HG03565 (cell line): ENCODE measurements around the gene PUS10.

Source experiments
- ATAC-seq: cut with Tn5 transposase; IDR thresholded peaks from one replicate; pipeline ENCODE4 v1.9.1; 2021; ENCODE audit warnings: mild to moderate bottlenecking, moderate library complexity; ENCODE audit not compliant: unreplicated experiment

PUS10 gene

DNA sequence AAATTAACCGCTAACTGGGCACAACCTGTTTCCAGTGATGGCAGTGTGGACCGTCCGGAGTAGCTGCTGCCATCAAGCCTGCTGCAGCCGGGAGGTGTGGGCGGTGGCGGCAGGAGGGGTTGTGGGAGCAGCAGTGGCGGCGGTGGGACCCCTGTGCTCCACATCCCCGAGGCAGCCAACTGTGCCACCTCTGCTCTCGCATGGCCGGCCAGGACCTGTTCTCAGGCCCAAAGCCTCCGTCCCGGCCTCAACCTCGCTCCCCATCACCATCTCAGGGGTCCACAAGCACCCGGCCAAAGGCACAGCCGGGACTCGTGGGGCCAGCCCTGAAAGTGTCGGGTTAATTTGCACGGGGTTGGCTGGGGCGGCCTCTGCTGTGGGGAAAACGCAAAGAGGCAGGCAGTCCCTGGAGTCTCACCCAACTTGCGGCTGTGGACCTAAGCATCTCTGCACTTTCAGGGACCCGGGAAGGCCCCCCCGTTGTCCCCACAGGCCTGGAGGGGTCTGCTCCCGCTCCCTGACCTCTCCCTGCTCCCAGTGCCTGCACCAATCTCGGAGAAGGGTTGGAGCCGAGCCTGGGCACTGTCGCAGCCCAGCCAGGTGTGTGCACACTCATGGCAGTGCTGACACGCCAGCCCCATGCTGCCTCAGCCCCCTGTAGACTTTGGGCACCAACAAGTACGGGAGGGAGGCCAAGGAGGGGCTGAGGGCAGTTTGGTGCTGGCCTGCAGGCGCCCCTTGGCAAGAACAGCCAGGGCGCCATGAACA lies 45.0 kb downstream of the PUS10 start:
- no peak for ATAC-seq

GRCh38 chr2:60966507-60967405 lies 51.3 kb downstream of the PUS10 start:
- ATAC-seq, result peak; percentile 44

- no peak for ATAC-seq
Observed at GRCh38 chr2:60965499-60965785, 52.6 kb downstream of the PUS10 start.

- no peak for ATAC-seq
Observed at GRCh38 chr2:60964651-60965498, 53.2 kb downstream of the PUS10 start.

- no peak for ATAC-seq
Observed at GRCh38 chr2:60963190-60963589, 54.9 kb downstream of the PUS10 start.

GRCh38 chr2:60962528-60962927 lies 55.5 kb downstream of the PUS10 start:
- no peak for ATAC-seq

GRCh38 chr2:60961457-60961856 lies 56.6 kb downstream of the PUS10 start:
- ATAC-seq, result no peak

- ATAC-seq, result no peak
Observed at GRCh38 chr2:60960706-60961105, 57.3 kb downstream of the PUS10 start.

- ATAC-seq, result no peak
Observed at GRCh38 chr2:60959501-60959900, 58.6 kb downstream of the PUS10 start.

GRCh38 chr2:60958800-60959199 lies 59.3 kb downstream of the PUS10 start:
- no peak for ATAC-seq

DNA sequence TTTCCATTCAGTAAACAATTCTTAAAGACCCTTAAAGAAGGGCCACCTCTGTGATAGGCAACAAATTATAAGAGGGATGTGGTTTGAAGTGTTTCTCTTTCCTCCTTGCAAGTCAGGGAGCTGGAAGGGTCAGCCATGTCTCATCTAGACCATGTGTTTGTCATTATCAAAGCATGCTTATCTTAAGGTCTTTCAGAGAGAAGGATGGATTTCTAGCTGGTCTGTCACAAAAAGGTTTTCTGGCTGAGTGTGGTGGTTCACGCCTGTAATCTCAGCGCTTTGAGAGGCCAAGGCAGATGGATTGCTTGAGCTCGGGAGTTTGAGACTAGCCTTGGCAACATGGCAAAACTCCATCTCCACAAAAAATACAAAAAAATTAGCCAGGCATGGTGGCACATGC lies 59.7 kb downstream of the PUS10 start:
- ATAC-seq, result no peak

- no peak for ATAC-seq
Observed at GRCh38 chr2:60957643-60958042, 60.4 kb downstream of the PUS10 start.

DNA sequence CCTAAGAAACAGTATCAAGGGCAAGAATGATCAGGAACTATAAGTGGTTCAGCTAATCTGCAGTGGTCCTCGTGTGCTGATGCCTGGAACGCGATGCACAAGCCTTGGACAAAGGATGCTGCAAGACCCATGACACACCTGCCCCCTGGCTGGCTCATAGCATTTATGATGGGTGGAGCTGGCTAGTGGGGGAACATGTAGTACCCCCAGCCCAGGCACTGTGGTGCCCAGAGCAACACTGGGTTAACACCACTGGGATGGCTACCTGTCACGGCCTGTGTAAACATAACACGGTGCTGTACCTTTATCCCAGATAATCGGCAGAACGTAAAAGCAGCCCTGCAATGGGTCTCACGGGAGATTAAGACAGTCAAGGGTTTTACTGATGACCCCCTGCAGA lies 60.8 kb downstream of the PUS10 start:
- no peak for ATAC-seq

GRCh38 chr2:60954139-60954538 lies 63.9 kb downstream of the PUS10 start:
- ATAC-seq, result no peak

DNA sequence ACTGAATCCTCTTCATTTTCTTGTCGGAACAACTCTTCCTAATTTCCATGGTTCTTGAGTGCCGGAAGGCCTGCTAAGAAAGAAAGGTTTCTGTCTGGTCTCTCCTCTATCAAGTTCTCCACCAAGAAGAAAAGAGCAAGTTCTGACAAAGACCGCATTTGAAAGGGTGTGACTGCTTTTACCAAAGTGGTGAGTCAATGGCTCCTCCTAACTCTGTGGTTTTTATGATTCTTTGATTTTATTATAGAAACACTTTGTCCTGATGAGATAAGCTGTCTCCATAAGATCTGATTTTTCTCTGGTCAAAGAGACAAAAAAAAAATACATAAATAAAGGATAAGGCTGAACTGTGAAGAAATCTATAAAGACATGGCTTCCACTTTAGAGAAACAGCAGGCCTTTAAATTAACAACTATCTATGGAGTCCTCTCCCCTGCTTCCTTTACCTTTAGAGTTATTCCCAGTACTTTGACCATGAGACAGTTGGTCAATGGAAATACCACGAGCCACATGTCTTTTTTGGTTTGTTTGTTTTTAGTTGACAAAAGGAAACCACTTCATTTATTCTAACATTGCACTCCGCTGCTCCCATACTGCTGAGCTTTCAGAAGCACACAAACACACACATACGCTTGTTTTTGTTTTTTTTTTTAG lies 69.0 kb downstream of the PUS10 start:
- no peak for ATAC-seq

DNA sequence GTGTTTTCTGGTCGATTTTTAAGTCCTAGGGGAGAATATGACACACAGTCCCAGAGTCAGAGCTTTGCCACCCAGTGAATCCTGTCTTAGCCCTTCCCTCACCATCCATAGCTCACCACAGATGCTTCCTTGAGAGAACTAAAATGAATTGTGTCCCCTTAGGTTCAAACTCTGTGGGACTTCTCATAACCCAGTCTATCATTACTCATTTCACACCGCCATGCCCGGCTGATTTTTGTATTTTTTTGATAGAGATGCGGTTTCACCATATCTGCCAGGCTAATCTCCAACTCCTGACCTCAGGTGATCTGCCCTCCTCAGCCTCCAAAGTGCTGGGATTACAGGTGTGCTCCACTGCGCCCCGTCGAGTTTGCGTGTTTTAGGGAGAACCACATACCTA lies 69.9 kb downstream of the PUS10 start:
- ATAC-seq, result no peak

DNA sequence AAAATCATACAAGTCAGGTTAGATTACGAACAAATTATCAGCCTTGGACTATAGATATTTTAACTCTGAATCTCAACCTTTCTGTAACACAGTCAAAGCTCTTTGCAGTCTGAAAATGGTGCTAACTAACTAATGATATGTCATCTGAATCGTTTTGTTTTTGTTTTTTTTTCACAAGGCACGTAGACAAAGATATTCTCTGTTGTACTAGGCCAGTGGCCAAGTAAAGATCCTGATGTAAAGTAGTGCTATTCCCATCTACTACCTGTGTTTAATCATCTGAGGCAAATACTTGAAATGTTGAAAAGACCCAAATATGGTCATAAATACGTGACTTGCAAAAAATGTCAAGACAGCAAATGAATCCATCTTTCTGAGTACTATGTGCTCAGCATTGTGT lies 71.0 kb downstream of the PUS10 start:
- no peak for ATAC-seq

DNA sequence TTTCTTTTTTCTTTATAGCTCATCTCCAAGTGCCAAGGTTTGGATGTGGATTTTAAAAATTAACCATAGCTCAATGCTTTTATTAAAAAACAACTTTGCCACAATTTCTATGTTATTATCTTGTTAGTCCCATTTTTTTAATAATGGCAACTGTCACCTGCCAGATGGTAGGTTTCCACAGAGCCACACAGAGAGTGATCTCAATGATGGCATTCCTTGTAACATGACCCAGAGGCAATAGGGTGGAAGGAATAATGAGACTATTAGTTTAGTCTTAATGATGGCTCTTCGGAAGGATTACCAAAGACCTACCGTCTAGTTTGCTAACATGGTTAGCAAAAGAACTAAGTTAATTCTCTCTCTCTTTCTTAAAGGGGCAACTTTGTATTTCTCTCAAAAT lies 72.7 kb downstream of the PUS10 start:
- ATAC-seq, result no peak

DNA sequence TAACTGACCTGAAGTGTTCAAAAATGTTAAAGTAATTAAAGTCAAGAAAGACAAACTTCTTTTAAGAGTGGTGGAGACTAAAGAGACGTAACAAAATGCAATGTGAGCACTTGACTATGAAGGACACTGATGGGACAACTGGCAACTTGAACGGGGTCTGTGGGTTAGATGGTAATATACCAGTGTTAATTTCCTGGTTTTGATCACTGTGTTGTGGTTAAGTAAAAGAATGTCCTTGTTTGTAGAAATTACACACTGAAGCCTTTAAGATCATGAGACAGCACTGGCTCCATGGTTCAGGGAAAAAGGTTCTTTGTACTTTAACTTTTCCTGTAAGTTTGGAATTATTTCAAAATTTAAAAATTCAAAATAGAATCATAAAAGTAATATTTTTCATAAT lies 78.4 kb downstream of the PUS10 start:
- no peak for ATAC-seq

- ATAC-seq, result no peak
Observed at GRCh38 chr2:60938301-60938700, 79.8 kb downstream of the PUS10 start.

DNA sequence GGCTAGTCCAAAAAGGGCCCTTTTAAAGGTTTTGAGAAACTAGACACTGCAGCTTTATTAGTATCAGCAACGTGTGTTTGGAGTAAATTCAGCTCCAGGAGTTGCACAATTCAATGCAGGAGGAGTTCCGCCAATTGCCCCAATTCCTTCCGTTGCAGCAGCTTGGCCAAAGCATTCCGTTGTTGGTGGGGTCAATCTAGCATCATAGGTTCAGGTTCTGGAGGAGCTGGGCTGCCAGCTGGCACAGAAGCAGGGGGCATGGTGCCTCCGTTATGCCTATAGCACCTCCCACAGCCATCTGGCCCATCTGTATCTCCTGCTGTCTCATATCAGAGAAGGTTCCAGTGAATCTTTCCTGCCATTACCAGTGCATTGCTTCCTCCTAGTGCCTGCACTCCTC lies 81.3 kb downstream of the PUS10 start:
- ATAC-seq, result no peak
